ENCODE data around the gene KRT39. TPM values are rescaled to one million over a fixed set of nuclear protein-coding genes. Genes with fewer than 3 reads are reported as not detected.

The KRT39 gene
- total RNA-seq, 1 donor from 2014 or later = 0.15 TPM

GRCh38 chr17:41010441-41010840 is 43.7 kb upstream of the KRT39 start:
- H3K9me3 Mint-ChIP-seq (ENCODE audit: unreplicated experiment) = no peaks in the 10 kb centered on the region
- H3K4me3 Mint-ChIP-seq (ENCODE audit: unreplicated experiment) = no peak overlapping the region
- no peak for DNase-seq (ENCODE audit: low spot score)
- H3K27me3 Mint-ChIP-seq (ENCODE audit: unreplicated experiment) = no peaks in the 10 kb centered on the region
- H3K36me3 Mint-ChIP-seq (ENCODE audit: low read depth, unreplicated experiment) = no peaks in the 10 kb centered on the region
- H3K27ac Mint-ChIP-seq (ENCODE audit: unreplicated experiment) = no peak overlapping the region
- TF ChIP-seq CTCF (IDR thresholded peaks at IDR 0.05; ENCODE audit: unreplicated experiment) = no peak
- no peaks in the 10 kb centered on the region for H3K4me1 Mint-ChIP-seq (ENCODE audit: unreplicated experiment)

GRCh38 chr17:41009936-41010335 is 43.2 kb upstream of the KRT39 start:
- Mint-ChIP-seq H3K27ac (ENCODE audit: unreplicated experiment) (no peak overlapping the region), H3K9me3 (ENCODE audit: unreplicated experiment) (no peaks in the 10 kb centered on the region), H3K36me3 (ENCODE audit: low read depth, unreplicated experiment) (no peaks in the 10 kb centered on the region), H3K4me3 (ENCODE audit: unreplicated experiment) (no peak overlapping the region), H3K27me3 (ENCODE audit: unreplicated experiment) (no peaks in the 10 kb centered on the region), H3K4me1 (ENCODE audit: unreplicated experiment) (no peaks in the 10 kb centered on the region)
- no peak for TF ChIP-seq CTCF (IDR thresholded peaks at IDR 0.05; ENCODE audit: unreplicated experiment)
- no peak for DNase-seq (ENCODE audit: low spot score)

- Mint-ChIP-seq H3K36me3 (ENCODE audit: low read depth, unreplicated experiment) (no peaks in the 10 kb centered on the region), H3K9me3 (ENCODE audit: unreplicated experiment) (no peaks in the 10 kb centered on the region), H3K4me3 (ENCODE audit: unreplicated experiment) (no peak overlapping the region), H3K27ac (ENCODE audit: unreplicated experiment) (no peak overlapping the region), H3K27me3 (ENCODE audit: unreplicated experiment) (no peaks in the 10 kb centered on the region), H3K4me1 (ENCODE audit: unreplicated experiment) (no peaks in the 10 kb centered on the region)
- DNase-seq (ENCODE audit: low spot score) = no peak
- TF ChIP-seq CTCF (IDR thresholded peaks at IDR 0.05; ENCODE audit: unreplicated experiment) = no peak
Observed at GRCh38 chr17:41009301-41009760, 42.6 kb upstream of the KRT39 start.

GRCh38 chr17:41008811-41009210 is 42.1 kb upstream of the KRT39 start, which contains the start of gene KRTAP3-1:
TSS of gene KRTAP3-1 (minus strand) at chr17:41009128. CDS start at chr17:41009074, 54 bp downstream.
- H3K4me3 Mint-ChIP-seq (ENCODE audit: unreplicated experiment) = no peak within 1 kb of the TSS
- no peaks in the 10 kb centered on the region for H3K36me3 Mint-ChIP-seq (ENCODE audit: low read depth, unreplicated experiment)
- no peak for DNase-seq (ENCODE audit: low spot score)
- TF ChIP-seq CTCF (IDR thresholded peaks at IDR 0.05; ENCODE audit: unreplicated experiment) = no peak
- H3K27ac Mint-ChIP-seq (ENCODE audit: unreplicated experiment) = no peak within 1 kb of the TSS
- H3K4me1 Mint-ChIP-seq (ENCODE audit: unreplicated experiment) = no peaks in the 10 kb centered on the region
- H3K9me3 Mint-ChIP-seq (ENCODE audit: unreplicated experiment) = no peaks in the 10 kb centered on the region
- no peaks in the 10 kb centered on the region for H3K27me3 Mint-ChIP-seq (ENCODE audit: unreplicated experiment)

- Mint-ChIP-seq H3K27me3 (ENCODE audit: unreplicated experiment) (peaks cover 2% of the 10 kb centered on the region), H3K27ac (ENCODE audit: unreplicated experiment) (no peak overlapping the region), H3K4me1 (ENCODE audit: unreplicated experiment) (no peaks in the 10 kb centered on the region), H3K36me3 (ENCODE audit: low read depth, unreplicated experiment) (no peaks in the 10 kb centered on the region), H3K9me3 (ENCODE audit: unreplicated experiment) (no peaks in the 10 kb centered on the region), H3K4me3 (ENCODE audit: unreplicated experiment) (no peak overlapping the region)
- TF ChIP-seq CTCF (IDR thresholded peaks at IDR 0.05; ENCODE audit: unreplicated experiment) = no peak
- no peak for DNase-seq (ENCODE audit: low spot score)
Observed at GRCh38 chr17:41004397-41004796, 37.6 kb upstream of the KRT39 start.

All from endothelial cell (in vitro differentiated cells).